ENCODE results near the gene RFNG.

Gene RFNG

DNA sequence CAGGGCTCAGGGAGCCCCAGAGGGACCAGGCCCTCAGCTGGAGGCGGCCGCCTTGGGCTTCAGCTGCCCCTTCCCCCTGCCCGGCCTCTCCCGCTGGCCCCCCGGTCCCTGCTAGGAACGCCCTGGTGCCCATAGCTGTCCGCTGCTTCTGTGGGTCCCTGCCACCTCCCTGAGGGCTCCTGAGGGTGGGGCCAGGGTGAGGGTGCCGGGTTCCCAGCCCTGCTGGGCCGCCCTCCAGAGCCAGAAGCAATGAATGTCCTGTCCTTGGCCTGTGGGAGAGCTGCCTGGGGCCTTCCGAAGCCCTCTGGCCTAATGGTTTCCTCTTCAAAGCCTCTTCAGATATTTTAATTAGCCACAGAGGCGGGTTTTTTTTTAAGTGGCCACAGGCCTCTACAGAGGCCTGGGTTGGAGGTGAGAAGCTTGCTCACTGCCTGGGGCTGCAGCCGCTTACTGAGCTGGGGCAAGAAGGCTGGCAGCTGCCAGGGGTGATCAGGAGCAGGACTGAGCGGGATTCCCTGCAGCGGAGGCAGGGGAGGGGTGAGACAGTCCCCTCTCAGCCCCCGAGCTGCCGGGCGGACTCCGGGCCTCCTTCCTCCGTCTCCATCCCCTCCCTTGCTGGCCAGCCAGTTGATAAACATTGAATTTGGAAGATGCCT lies 38.8 kb downstream of the RFNG start:
- no peak for DNase-seq

DNA sequence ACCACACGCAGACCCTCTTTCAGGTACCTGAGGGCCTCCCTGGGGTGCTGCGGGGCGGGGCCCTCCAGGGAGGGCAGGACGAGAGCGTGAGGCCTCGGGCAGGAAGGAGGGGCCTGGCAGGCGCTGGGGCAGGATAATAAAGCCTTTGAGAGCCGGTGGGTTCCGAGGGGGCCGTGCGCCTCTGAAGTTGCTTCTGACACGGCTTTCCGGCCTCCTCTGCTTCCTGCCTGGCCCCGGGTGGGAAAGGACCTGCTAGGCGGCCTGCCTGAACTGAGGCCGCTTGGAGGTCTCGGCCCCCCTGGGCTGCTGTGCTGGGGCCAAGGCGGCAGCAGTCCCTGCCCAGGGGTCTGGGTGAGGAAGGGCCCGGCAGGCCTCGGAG lies 39.4 kb downstream of the RFNG start:
- DNase-seq = no peak

DNA sequence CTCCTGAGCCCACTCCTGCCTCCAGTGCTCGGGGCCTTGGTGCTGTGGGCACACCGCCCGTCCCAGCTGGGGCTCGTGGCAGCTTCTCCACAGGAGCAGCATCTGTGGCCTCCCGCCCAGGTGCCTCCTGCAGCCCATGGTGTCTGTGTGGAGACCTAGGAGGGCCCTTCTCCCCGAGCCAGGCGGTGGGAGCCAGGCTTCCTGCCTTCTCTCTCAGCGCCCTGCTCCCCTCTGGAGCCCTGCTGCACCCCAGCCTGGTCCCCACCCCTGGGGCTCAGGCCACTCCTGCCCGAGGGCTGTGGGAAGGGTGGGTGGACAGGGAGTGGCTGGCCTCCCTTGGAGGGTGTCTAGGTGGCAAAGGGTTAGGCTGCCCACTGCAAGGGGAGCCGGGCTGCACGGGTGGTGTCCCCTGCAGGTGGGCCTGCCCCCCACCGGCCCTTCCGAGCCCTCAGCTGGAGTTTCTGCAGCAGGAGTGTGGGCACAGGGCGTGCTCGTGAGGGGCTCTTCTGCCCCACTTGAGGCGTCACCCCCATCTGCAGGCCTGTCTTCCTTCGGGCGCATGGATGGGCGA lies 39.9 kb downstream of the RFNG start:
- DNase-seq = no peak

DNA sequence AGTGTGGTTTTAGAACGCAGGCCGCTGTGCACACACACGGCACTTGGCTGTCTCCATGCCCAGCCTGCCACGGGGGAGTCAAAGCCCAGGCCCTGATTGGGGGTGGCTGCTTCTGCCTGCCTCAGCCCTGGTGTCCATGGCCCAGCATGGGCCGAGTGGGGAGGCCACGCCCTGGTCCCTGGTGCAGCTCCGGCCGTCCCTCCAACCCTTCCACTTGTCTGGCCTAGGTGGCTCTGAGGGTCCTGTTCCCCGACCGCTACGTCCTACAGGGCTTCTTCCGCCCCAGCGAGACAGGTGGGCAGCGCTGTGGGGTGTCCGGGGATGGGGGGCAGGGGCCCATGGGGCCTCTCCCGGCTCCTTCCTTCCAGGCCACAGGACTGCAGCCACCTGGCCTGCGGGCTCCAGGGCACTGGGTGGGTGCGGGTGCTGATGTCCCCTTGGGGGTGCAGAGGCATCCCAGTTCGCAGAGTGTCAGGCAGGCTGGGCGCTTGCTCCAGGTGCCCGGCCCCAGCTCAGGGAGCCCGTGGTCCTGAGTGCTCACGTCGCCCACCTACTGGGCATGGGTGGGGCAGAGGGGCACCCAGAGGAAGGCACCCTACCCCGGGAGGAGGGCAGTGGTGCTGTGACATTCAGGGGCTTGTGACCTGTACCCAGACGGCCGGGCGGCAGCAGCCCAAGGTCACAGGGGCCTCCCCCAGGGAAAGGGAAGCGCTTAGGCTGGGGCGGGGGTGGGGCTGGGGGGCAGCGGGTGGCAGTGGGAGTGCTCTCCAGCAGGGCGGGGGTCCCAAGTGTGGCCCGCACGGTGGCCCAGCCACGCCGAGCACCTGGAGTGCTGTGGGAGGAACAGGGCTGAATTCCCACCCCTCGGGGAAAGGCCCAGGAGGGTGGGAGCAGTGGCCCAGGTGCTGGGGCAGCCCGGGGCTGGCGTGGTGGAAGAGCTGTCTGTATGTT lies 40.8 kb downstream of the RFNG start:
- DNase-seq = no peak

DNA sequence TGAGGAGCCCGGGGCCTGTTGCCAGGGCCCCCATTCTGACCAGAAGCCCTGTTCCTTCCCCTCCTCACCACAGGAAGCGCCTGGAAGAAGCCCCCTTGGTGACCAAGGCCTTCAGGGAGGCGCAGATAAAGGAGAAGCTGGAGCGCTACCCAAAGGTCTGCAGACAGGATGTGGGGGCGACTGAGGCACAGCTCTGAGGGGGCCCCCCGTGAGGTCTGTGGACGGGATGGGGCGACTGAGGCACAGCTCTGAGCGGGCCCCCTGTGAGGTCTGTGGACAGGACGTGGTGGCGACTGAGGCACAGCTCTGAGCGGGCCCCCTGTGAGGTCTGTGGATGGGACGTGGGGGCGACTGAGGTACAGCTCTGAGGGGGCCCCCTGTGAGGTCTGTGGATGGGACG lies 42.2 kb downstream of the RFNG start:
- no peak for DNase-seq

GRCh38 chr17:82008941-82009405 lies 42.6 kb downstream of the RFNG start:
- DNase-seq = no peak

- DNase-seq = no peak
Measured at GRCh38 chr17:82008258-82008940, 43.2 kb downstream of the RFNG start.

DNA sequence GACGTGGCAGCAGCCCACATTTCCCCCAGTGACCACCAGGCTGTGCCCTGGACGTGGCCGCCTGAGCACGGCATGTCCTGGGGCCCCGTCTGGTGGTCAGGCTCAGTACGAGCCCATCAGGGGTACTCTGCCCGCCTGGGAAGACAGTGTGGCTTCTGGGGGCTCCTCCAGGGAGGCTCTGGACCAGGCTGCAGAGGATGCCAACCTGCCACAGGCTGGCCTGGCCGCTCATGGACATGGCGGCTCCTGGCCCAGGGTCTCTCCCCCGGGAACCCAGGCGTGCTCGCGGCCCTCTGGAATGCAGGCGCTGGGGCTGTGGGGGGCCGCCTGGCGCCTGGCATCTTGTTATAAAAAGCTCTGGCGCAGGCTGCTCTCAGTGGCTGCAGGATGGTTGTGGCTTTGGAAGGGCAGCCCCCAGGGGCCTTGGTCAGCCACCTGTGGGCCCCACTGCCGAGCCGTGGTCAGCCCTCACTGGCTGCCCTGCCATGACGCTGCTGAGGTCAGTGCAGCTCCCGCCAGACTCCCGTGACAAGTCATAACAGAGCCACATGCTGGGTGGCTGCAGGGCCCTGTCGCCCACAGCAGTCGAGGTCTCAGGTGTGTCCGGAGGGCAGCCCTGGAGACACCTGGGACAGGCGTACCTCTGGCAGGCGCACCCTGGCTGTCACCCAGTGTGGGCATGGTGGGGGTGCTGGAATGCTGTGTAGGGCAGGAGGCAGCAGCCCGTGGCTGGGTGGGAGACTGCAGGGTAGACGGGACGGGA lies 43.9 kb downstream of the RFNG start:
- no peak for DNase-seq

DNA sequence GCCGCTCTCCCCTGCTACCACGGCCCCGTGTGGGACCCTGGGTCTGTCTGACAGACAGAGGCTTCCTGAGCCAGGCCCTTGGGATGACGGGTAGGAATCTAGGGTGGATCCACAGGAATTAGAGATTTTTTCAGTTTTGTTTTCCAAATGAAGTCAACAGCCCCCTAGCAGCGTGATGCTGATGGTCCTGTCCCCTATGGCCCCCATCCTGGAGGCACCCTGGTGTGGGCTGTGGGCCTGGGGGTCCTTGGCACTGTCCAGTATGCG lies 44.5 kb downstream of the RFNG start:
- no peak for DNase-seq

DNA sequence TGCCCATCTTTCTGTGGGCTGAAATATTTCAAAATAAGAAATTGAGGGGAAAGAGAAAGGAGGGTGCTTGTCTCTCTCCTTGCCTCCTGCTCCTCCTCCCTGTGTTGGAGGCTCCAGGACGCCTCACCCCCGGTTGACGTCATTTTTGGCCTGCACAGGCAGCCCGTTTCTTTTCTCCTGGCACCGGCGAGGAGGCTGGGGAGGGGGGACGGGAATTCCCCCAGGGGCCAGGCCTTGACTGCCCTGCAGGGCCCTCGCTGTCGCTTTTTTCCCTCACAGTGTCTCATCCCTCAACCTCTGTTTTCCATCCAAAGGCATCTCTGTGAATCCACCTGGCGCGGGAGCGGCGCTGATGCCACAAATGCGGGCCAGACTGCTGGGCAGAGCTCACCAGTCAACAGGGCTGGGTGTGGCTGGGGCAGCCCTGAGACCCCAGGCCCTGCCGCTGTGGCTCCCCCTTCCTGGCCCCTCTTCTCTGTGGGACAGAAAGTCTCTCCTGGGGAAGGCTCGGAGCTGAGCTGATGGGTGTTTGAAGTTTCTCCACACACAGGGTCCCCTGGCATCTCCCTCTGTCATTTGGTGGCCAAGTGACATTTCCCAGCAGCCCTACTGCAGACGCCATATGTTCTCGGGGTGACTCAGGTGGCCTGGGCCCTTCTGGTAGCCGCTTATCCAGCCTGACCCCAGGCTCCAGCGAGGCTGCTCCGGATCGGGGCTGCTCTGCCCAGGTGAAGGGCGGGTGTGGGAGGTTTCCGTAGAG lies 45.0 kb downstream of the RFNG start:
- DNase-seq = no peak

- DNase-seq = no peak
Measured at GRCh38 chr17:82005701-82006348, 45.8 kb downstream of the RFNG start.

- DNase-seq = no peak
Measured at GRCh38 chr17:82004517-82005455, 46.8 kb downstream of the RFNG start.

GRCh38 chr17:82003411-82004381 lies 47.9 kb downstream of the RFNG start:
- DNase-seq = no peak

- DNase-seq = no peak
Measured at GRCh38 chr17:82001571-82002056, 50.0 kb downstream of the RFNG start.

DNA sequence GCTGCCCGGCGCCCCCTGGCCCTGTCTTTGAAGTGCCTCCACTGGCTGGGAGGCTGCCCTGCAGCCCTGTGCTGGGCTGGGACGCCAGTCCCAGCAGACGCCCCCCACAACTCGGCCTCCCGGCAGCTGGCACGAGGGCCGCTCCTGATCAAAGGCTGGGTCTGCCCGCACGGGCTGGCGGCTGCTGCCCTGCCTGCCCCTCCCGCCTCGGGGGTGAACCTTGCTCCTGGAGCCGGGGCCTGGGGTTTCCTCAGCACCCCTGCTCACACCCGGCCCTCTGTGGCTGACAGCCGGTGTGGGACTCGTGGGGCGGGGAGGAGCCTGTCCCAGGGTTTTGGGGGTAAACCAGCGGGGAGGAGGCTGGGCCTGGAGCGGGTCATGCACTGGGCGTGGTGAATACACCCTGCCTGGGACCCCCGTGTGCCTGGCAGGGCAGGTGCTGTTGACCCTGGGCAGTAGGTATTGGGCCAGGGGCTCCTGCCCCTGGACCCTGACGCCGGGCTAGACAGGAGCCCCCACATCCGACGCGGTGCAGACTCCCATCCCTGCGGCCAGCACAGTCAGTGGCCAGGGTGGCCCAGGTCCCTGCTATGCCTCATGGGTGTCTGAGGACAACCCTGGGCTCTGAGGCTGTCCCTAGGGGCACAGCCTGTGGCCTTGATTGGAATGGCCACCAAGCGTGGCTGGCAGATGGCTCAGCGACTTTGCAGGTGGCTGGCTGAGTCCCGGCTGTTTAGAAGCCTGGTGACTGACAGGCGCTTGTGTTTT lies 50.6 kb downstream of the RFNG start:
- DNase-seq = no peak

- no peak for DNase-seq
Measured at GRCh38 chr17:81999976-82000802, 51.4 kb downstream of the RFNG start.

DNA sequence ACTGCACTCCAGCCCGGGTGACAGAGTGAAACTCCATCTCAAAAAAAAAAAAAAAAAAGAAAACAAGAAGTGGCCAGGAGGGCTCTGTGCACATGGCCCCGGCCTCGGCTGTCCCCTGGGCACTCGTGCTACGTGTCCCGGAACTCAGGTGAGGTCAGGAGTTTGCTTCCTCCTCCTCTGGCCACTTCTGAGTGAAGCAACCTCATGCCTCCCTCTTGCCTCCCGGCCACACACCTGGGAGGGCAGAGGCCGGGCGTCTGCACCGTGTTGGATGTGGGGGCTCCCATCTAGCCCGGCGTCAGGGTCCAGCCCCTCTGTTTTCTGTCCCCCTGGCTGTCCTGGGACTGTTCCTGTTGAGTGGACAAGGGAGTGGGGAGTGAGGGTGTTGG lies 52.0 kb downstream of the RFNG start:
- no peak for DNase-seq

Data from inflammatory macrophage treated with lipopolysaccharide for 1 hour (primary cell).